Measurements from ENCODE around the gene CSNK2A1.

The CSNK2A1 gene

GRCh38 chr20:503048-503737, 40.4 kb downstream of the CSNK2A1 start:
- TF ChIP-seq CREB1 (IDR thresholded peaks at IDR 0.05; ENCODE audit: low read depth) (no peak), ZBTB7A (IDR thresholded peaks at IDR 0.05; ENCODE audit: low read depth) (no peak), RAD21 (IDR thresholded peaks at IDR 0.05; ENCODE audit: low read depth) (no peak), NFIC (IDR thresholded peaks at IDR 0.05) (no peak), YY1 (IDR thresholded peaks at IDR 0.05; ENCODE audit: low read depth) (no peak), CEBPB (IDR thresholded peaks at IDR 0.05) (no peak), TEAD4 (IDR thresholded peaks at IDR 0.05) (no peak), FOXM1 (IDR thresholded peaks at IDR 0.05; ENCODE audit: borderline replicate concordance, low read depth) (no peak), EP300 (IDR thresholded peaks at IDR 0.05; ENCODE audit: borderline replicate concordance) (no peak), USF1 (IDR thresholded peaks at IDR 0.05) (no peak), TAF1 (IDR thresholded peaks at IDR 0.05; ENCODE audit: low read depth) (no peak), REST (IDR thresholded peaks at IDR 0.05; ENCODE audit: low read depth) (no peak), TCF12 (IDR thresholded peaks at IDR 0.05; ENCODE audit: low read depth) (no peak), EGR1 (IDR thresholded peaks at IDR 0.05) (no peak), MAX (IDR thresholded peaks at IDR 0.05) (no peak)

GRCh38 chr20:497979-498378, 45.6 kb downstream of the CSNK2A1 start:
- TF ChIP-seq REST (IDR thresholded peaks at IDR 0.05; ENCODE audit: low read depth) (no peak), ZBTB7A (IDR thresholded peaks at IDR 0.05; ENCODE audit: low read depth) (no peak), USF1 (IDR thresholded peaks at IDR 0.05) (no peak), FOXM1 (IDR thresholded peaks at IDR 0.05; ENCODE audit: borderline replicate concordance, low read depth) (no peak), TEAD4 (IDR thresholded peaks at IDR 0.05) (no peak), EP300 (IDR thresholded peaks at IDR 0.05; ENCODE audit: borderline replicate concordance) (no peak), RAD21 (IDR thresholded peaks at IDR 0.05; ENCODE audit: low read depth) (no peak), EGR1 (IDR thresholded peaks at IDR 0.05) (no peak), TAF1 (IDR thresholded peaks at IDR 0.05; ENCODE audit: low read depth) (no peak), MAX (IDR thresholded peaks at IDR 0.05) (no peak), CEBPB (IDR thresholded peaks at IDR 0.05) (no peak), YY1 (IDR thresholded peaks at IDR 0.05; ENCODE audit: low read depth) (no peak), CREB1 (IDR thresholded peaks at IDR 0.05; ENCODE audit: low read depth) (no peak), NFIC (IDR thresholded peaks at IDR 0.05) (no peak)

GRCh38 chr20:496126-496696, 47.4 kb downstream of the CSNK2A1 start:
- TF ChIP-seq ZBTB7A (IDR thresholded peaks at IDR 0.05; ENCODE audit: low read depth) (no peak), MAX (IDR thresholded peaks at IDR 0.05) (no peak), FOXM1 (IDR thresholded peaks at IDR 0.05; ENCODE audit: borderline replicate concordance, low read depth) (no peak), TCF12 (IDR thresholded peaks at IDR 0.05; ENCODE audit: low read depth) (no peak), RAD21 (IDR thresholded peaks at IDR 0.05; ENCODE audit: low read depth) (no peak), TAF1 (IDR thresholded peaks at IDR 0.05; ENCODE audit: low read depth) (no peak), REST (IDR thresholded peaks at IDR 0.05; ENCODE audit: low read depth) (no peak), NFIC (IDR thresholded peaks at IDR 0.05) (no peak), USF1 (IDR thresholded peaks at IDR 0.05) (no peak), EGR1 (IDR thresholded peaks at IDR 0.05) (no peak), YY1 (IDR thresholded peaks at IDR 0.05; ENCODE audit: low read depth) (no peak), TEAD4 (IDR thresholded peaks at IDR 0.05) (no peak), CEBPB (IDR thresholded peaks at IDR 0.05) (no peak), CREB1 (IDR thresholded peaks at IDR 0.05; ENCODE audit: low read depth) (no peak), EP300 (IDR thresholded peaks at IDR 0.05; ENCODE audit: borderline replicate concordance) (no peak)

All from Ishikawa (cell line).